Activated CD8-positive, alpha-beta T cell treated with anti-CD3 and anti-CD28 coated beads for 36 hours (primary cell): ENCODE data around the gene IDUA. TPM values are rescaled to one million over a fixed set of nuclear protein-coding genes. Genes with fewer than 3 reads are reported as not detected.

Experiments used
- ATAC-seq: fragments of 200-7000 bp; cut with Tn5 transposase; one replicate; pipeline ENCODE4 v1.10.0; 2021; ENCODE audit warnings: mild to moderate bottlenecking, moderate library complexity
- CTCF ChIA-PET: fragments of 350-600 bp; sonication (Branson Sonifier 250); formaldehyde crosslinking; loops from one replicate; lab custom pipeline; 2021; ENCODE audit warnings: antibody characterized with exemption; lab: Charles Lee
- POLR2A ChIA-PET: fragments of 350-600 bp; sonication (Branson Sonifier 250); formaldehyde crosslinking; loops from one replicate; lab custom pipeline; 2021; ENCODE audit warnings: antibody characterized with exemption; lab: Charles Lee
- DNase-seq: peaks from one replicate; pipeline ENCODE4 v3.0.0-alpha.2; 2020
- H3K27ac Mint-ChIP-seq: one replicate; pipeline ENCODE4 v1.8.0; 2021; ENCODE audit warnings: mild to moderate bottlenecking, mixed read lengths
- H3K27me3 Mint-ChIP-seq: one replicate; pipeline ENCODE4 v1.8.0; 2021; ENCODE audit warnings: mixed read lengths
- H3K36me3 Mint-ChIP-seq: one replicate; pipeline ENCODE4 v1.8.0; 2021; ENCODE audit warnings: low read depth, mixed read lengths
- H3K4me1 Mint-ChIP-seq: one replicate; pipeline ENCODE4 v1.8.0; 2021; ENCODE audit warnings: low read depth, mixed read lengths
- H3K4me3 Mint-ChIP-seq: one replicate; pipeline ENCODE4 v1.8.0; 2021; ENCODE audit warnings: mild to moderate bottlenecking, moderate library complexity, mixed read lengths
- H3K9me3 Mint-ChIP-seq: one replicate; pipeline ENCODE4 v1.8.0; 2021; ENCODE audit warnings: mixed read lengths
- intact Hi-C: fragments of 100-400 bp; cut with micrococcal nuclease; formaldehyde crosslinking; loops from one replicate; pipeline ENCODE4 v1.10.0; 2022
- total RNA-seq, 2 experiments: library from RNA; stranded (reverse); gene quantifications; one replicate each; pipeline ENCODE4 v1.2.3, GENCODE V29; 2021
- TF ChIP-seq, protein P1 (sequence below): fragments of 200-600 bp; IDR thresholded peaks from one replicate; pipeline ENCODE4 v1.8.0; 2022; ENCODE audit warnings: antibody characterized with exemption, mild to moderate bottlenecking

IDUA gene
- total RNA-seq, 2 experiments from 2014 or later: 4.8 to 5.4 TPM

DNA sequence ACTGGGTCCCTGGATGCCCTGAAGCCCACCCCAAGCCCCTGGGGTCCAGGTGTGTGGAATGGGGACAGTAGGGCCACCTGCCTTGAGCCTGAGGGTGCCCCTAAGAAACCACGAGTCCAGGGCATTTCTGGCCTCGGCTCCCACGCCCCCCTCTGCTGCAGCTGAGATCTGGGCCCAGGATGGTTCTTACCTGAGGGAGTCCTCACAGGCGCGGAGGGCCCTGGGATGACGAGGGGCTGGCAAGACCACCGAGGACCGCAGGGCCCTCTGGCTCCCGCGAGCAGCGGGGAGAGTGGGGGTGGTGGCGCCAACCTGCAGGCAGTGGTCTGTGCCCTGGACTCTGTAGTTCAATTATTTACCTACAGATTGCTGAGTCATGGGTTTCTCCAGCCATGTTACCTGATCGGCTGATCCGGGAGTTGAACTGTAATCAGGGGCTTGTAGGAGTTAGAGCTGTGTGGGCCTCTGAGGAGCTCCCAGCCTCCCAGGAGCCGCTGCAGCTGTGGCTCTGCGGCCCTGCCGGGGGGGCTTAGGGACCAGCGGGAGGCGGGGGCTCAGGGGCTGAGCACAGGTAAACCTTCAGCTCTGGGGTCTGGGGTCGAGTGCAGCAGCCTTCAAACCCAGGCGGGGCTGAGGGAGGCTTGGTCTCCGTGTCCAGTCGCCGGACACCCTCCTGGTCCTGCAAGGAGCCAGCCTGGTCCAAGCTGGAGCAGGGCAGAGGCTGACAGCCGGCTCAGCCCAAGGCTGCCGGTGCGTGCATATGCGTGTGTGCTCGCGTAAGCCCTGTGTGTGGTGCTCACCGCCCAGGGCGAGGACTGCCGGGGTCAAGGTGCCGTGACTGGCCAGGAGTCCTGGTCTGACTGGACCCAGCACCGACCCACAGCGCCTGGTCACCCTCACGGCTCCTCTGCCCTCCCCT is 6.5 kb downstream of the IDUA start, which contains the start of gene SLC26A1:
TSS of gene SLC26A1 (minus strand) at position 294 of the 919 bp plus-strand sequence. CDS start 1,701 bp downstream, outside the sequence.
- DNase-seq (no peak), ATAC-seq (no peak)
- Mint-ChIP-seq H3K4me3 (no peak within 1 kb of the TSS), H3K27me3 (peaks cover 5% of the 10 kb centered on the region), H3K9me3 (no peaks in the 10 kb centered on the region), H3K4me1 (peaks cover under 1% of the 10 kb centered on the region), H3K27ac (no peak within 1 kb of the TSS), H3K36me3 (no peaks in the 10 kb centered on the region)
- ChIA-PET CTCF (interaction anchor here (0.6 kb wide), 1 partner anchor 275 kb away, joined by 3 read pairs; no protein-coding TSS in a partner anchor), POLR2A (interaction anchor here (0.7 to 1.1 kb wide), 2 partner anchors 9 to 12 kb away, joined by 3 read pairs; no protein-coding TSS in a partner anchor)
- intact Hi-C loops: no loop called here
- TF ChIP-seq, protein P1, sequence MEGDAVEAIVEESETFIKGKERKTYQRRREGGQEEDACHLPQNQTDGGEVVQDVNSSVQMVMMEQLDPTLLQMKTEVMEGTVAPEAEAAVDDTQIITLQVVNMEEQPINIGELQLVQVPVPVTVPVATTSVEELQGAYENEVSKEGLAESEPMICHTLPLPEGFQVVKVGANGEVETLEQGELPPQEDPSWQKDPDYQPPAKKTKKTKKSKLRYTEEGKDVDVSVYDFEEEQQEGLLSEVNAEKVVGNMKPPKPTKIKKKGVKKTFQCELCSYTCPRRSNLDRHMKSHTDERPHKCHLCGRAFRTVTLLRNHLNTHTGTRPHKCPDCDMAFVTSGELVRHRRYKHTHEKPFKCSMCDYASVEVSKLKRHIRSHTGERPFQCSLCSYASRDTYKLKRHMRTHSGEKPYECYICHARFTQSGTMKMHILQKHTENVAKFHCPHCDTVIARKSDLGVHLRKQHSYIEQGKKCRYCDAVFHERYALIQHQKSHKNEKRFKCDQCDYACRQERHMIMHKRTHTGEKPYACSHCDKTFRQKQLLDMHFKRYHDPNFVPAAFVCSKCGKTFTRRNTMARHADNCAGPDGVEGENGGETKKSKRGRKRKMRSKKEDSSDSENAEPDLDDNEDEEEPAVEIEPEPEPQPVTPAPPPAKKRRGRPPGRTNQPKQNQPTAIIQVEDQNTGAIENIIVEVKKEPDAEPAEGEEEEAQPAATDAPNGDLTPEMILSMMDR: no peak

- no peaks in the 10 kb centered on the region for H3K9me3 Mint-ChIP-seq
- ChIA-PET CTCF (no interaction called here), POLR2A (no interaction called here)
- H3K36me3 Mint-ChIP-seq: no peaks in the 10 kb centered on the region
- no peak for DNase-seq
- ATAC-seq: no peak
- H3K4me1 Mint-ChIP-seq: no peaks in the 10 kb centered on the region
- intact Hi-C loops: no loop called here
- H3K27ac Mint-ChIP-seq: no peak overlapping the region
- H3K27me3 Mint-ChIP-seq: peaks cover 16% of the 10 kb centered on the region
- TF ChIP-seq, protein P1: no peak
- no peak overlapping the region for H3K4me3 Mint-ChIP-seq
Observed at GRCh38 chr4:995311-996026, 8.6 kb downstream of the IDUA start.

GRCh38 chr4:996030-996996 is 9.5 kb downstream of the IDUA start:
- Mint-ChIP-seq H3K27ac (no peak overlapping the region), H3K4me3 (no peak overlapping the region), H3K4me1 (no peaks in the 10 kb centered on the region), H3K9me3 (no peaks in the 10 kb centered on the region), H3K36me3 (no peaks in the 10 kb centered on the region), H3K27me3 (peaks cover 18% of the 10 kb centered on the region)
- ChIA-PET CTCF (no interaction called here), POLR2A (no interaction called here)
- intact Hi-C loops: no loop called here
- DNase-seq: no peak
- TF ChIP-seq, protein P1: no peak
- no peak for ATAC-seq

- TF ChIP-seq, protein P1: no peak
- intact Hi-C loops: no loop called here
- H3K27me3 Mint-ChIP-seq: peaks cover 24% of the 10 kb centered on the region
- no peak overlapping the region for H3K4me3 Mint-ChIP-seq
- no peaks in the 10 kb centered on the region for H3K9me3 Mint-ChIP-seq
- no peak for DNase-seq
- H3K36me3 Mint-ChIP-seq: no peaks in the 10 kb centered on the region
- H3K4me1 Mint-ChIP-seq: no peaks in the 10 kb centered on the region
- ATAC-seq: no peak
- H3K27ac Mint-ChIP-seq: no peak overlapping the region
- POLR2A ChIA-PET: no interaction called here
- CTCF ChIA-PET: no interaction called here
Observed at GRCh38 chr4:996997-997374, 10.1 kb downstream of the IDUA start.
